Neural cell (in vitro differentiated cells): ENCODE results near the gene TACC2. TPM values are rescaled to one million over a fixed set of nuclear protein-coding genes. Genes with fewer than 3 reads are reported as not detected.

Experiments used
- H2AFZ ChIP-seq: fragments of 200-600, 300-800 bp; sonication (generic), shearing (Covaris generic); 2 replicates; pipeline ENCODE4 v1.6.0; 2014; ENCODE audit warnings: low read depth, mild to moderate bottlenecking, antibody characterized with exemption, low read length, moderate library complexity
- H3F3A ChIP-seq: fragments of 200-600 bp; shearing (Covaris generic); 2 replicates; pipeline ENCODE4 v1.6.1; 2016; ENCODE audit warnings: mild to moderate bottlenecking, moderate library complexity, mixed read lengths, antibody characterized with exemption, low read length; ENCODE audit not compliant: insufficient read depth, poor library complexity, severe bottlenecking
- H3K27ac ChIP-seq: fragments of 200-600, 300-800 bp; sonication (generic), shearing (Covaris generic); 2 replicates; pipeline ENCODE4 v1.5.1; 2014; ENCODE audit warnings: mild to moderate bottlenecking, low read length, moderate library complexity
- H3K27me3 ChIP-seq: fragments of 300-800, 200-600 bp; sonication (generic), shearing (Covaris generic); 2 replicates; pipeline ENCODE4 v1.6.0; 2014; ENCODE audit warnings: mild to moderate bottlenecking, low read depth, low read length, moderate library complexity; ENCODE audit not compliant: insufficient read depth
- H3K36me3 ChIP-seq: fragments of 300-800, 200-600 bp; sonication (generic), shearing (Covaris generic); 2 replicates; pipeline ENCODE4 v1.5.1; 2014; ENCODE audit warnings: mild to moderate bottlenecking, antibody characterized with exemption, low read length, moderate library complexity; ENCODE audit not compliant: insufficient read depth
- H3K4me2 ChIP-seq: fragments of 300-800, 200-600 bp; sonication (generic), shearing (Covaris generic); 2 replicates; pipeline ENCODE4 v1.6.0; 2014; ENCODE audit warnings: mild to moderate bottlenecking, low read length
- H3K4me3 ChIP-seq: fragments of 300-800, 200-600 bp; sonication (generic), shearing (Covaris generic); 2 replicates; pipeline ENCODE4 v1.5.1; 2014; ENCODE audit warnings: mild to moderate bottlenecking, low read length, moderate library complexity
- H3K79me2 ChIP-seq: fragments of 200-600 bp; shearing (Covaris generic); replicated peaks from 2 replicates; pipeline ENCODE4 v1.6.0; 2014; ENCODE audit warnings: mild to moderate bottlenecking, low read length, moderate library complexity; ENCODE audit not compliant: insufficient read depth
- H3K9ac ChIP-seq: fragments of 300-800, 200-600 bp; sonication (generic), shearing (Covaris generic); 2 replicates; pipeline ENCODE4 v1.6.1; 2016; ENCODE audit warnings: mild to moderate bottlenecking, low read length, mixed read lengths
- H3K9me2 ChIP-seq: fragments of 200-600 bp; shearing (Covaris generic); 2 replicates; pipeline ENCODE4 v1.6.1; 2016; ENCODE audit warnings: mild to moderate bottlenecking, low read length, mixed read lengths; ENCODE audit not compliant: insufficient read depth
- H3K9me3 ChIP-seq: fragments of 200-600, 300-800 bp; sonication (generic), shearing (Covaris generic); 2 replicates; pipeline ENCODE4 v1.6.1; 2016; ENCODE audit warnings: mild to moderate bottlenecking, mixed run types, low read length, moderate library complexity, mixed read lengths
- H4K20me1 ChIP-seq: fragments of 200-600 bp; shearing (Covaris generic); 2 replicates; pipeline ENCODE4 v1.6.1; 2016; ENCODE audit warnings: mild to moderate bottlenecking, mixed run types; ENCODE audit not compliant: insufficient read depth
- CTCF ChIP-seq: fragments of 450-650 bp; IDR thresholded peaks from 2 replicates; pipeline ENCODE4 v1.5.1; 2014; ENCODE audit warnings: antibody characterized with exemption, mild to moderate bottlenecking, moderate library complexity; ENCODE audit not compliant: poor library complexity, severe bottlenecking
- EP300 ChIP-seq: fragments of 450-650 bp; conservative IDR thresholded peaks from 2 replicates; pipeline ENCODE4 v1.6.1; 2014; ENCODE audit warnings: antibody characterized with exemption, mild to moderate bottlenecking, moderate library complexity; ENCODE audit not compliant: poor library complexity, severe bottlenecking
- EZH2 ChIP-seq: fragments of 200-600, 300-800 bp; shearing (Covaris generic), sonication (generic); IDR thresholded peaks from 2 replicates; pipeline ENCODE4 v1.6.1; 2014; ENCODE audit warnings: antibody characterized with exemption, low read length, borderline replicate concordance, mild to moderate bottlenecking; ENCODE audit not compliant: insufficient read depth, poor library complexity, severe bottlenecking
- MXI1 ChIP-seq: fragments of 450-650 bp; conservative IDR thresholded peaks from 2 replicates; pipeline ENCODE4 v1.6.1; 2014; ENCODE audit warnings: antibody characterized with exemption, mild to moderate bottlenecking; ENCODE audit not compliant: poor library complexity, severe bottlenecking
- POLR2AphosphoS5 ChIP-seq: IDR thresholded peaks from 2 replicates; pipeline ENCODE4 v1.6.1; 2012
- RAD21 ChIP-seq: fragments of 450-650 bp; conservative IDR thresholded peaks from 2 replicates; pipeline ENCODE4 v1.6.1; 2014; ENCODE audit warnings: antibody characterized with exemption, mild to moderate bottlenecking, moderate library complexity
- REST ChIP-seq: IDR thresholded peaks from 2 replicates; pipeline ENCODE4 v1.6.1; 2012; ENCODE audit warnings: borderline replicate concordance
- SMC3 ChIP-seq: fragments of 450-650 bp; conservative IDR thresholded peaks from 2 replicates; pipeline ENCODE4 v1.6.1; 2014; ENCODE audit warnings: antibody characterized with exemption, mild to moderate bottlenecking, moderate library complexity; ENCODE audit not compliant: poor library complexity
- TAF1 ChIP-seq: IDR thresholded peaks from 2 replicates; pipeline ENCODE4 v1.6.1; 2012; ENCODE audit warnings: low read depth
- polyA plus RNA-seq: library from polyadenylated mRNA; depleted of rRNA; stranded (reverse); fragments of >200 nt; gene quantifications from 2 replicates; pipeline ENCODE4 v1.2.3, GENCODE V29; 2014

Gene TACC2
- polyA plus RNA-seq, 1 donor from 2014 or later = 17.6 TPM

- TF ChIP-seq SMC3 (no peak), REST (no peak), TAF1 (no peak), RAD21 (no peak), EZH2 (no peak)
- Histone ChIP-seq H3F3A (no peaks in the 10 kb centered on the region), H3K27ac (no peak overlapping the region), H3K79me2 (no peaks in the 10 kb centered on the region), H2AFZ (no peak overlapping the region), H3K36me3 (no peaks in the 10 kb centered on the region), H3K4me3 (no peak overlapping the region), H3K4me2 (no peak overlapping the region), H3K27me3 (no peaks in the 10 kb centered on the region), H3K9ac (no peak overlapping the region), H3K9me2 (no peaks in the 10 kb centered on the region), H4K20me1 (no peaks in the 10 kb centered on the region), H3K9me3 (no peaks in the 10 kb centered on the region)
Measured at GRCh38 chr10:122138831-122139625, 150.1 kb downstream of the TACC2 start.

- no peaks in the 10 kb centered on the region for H3K27me3 ChIP-seq
- H3K9ac ChIP-seq = no peak overlapping the region
- no peaks in the 10 kb centered on the region for H3K9me2 ChIP-seq
- peaks cover 2% of the 10 kb centered on the region for H3K9me3 ChIP-seq
- TF ChIP-seq TAF1 = no peak
- TF ChIP-seq EZH2 = no peak
- no peak for TF ChIP-seq EP300
- no peaks in the 10 kb centered on the region for H3K36me3 ChIP-seq
- no peak overlapping the region for H3K27ac ChIP-seq
- no peaks in the 10 kb centered on the region for H3K79me2 ChIP-seq
- no peak overlapping the region for H3K4me3 ChIP-seq
- no peaks in the 10 kb centered on the region for H4K20me1 ChIP-seq
- no peaks in the 10 kb centered on the region for H3F3A ChIP-seq
- H3K4me2 ChIP-seq = no peak overlapping the region
- no peak overlapping the region for H2AFZ ChIP-seq
Measured at GRCh38 chr10:122139627-122140170, 150.7 kb downstream of the TACC2 start.

- Histone ChIP-seq H2AFZ (no peak overlapping the region), H3K27ac (no peak overlapping the region), H3K9me3 (peaks cover 3% of the 10 kb centered on the region), H3K4me3 (no peak overlapping the region), H3K9me2 (no peaks in the 10 kb centered on the region), H3K36me3 (no peaks in the 10 kb centered on the region), H3K4me2 (no peak overlapping the region), H4K20me1 (no peaks in the 10 kb centered on the region), H3K27me3 (no peaks in the 10 kb centered on the region), H3F3A (no peaks in the 10 kb centered on the region), H3K9ac (no peak overlapping the region), H3K79me2 (no peaks in the 10 kb centered on the region)
- TF ChIP-seq MXI1 (no peak), REST (no peak), RAD21 (no peak), SMC3 (no peak), POLR2AphosphoS5 (no peak), TAF1 (no peak), EZH2 (no peak), EP300 (no peak), CTCF (no peak)
Measured at GRCh38 chr10:122140461-122140902, 151.5 kb downstream of the TACC2 start.
